ENCODE data around the gene NDN. TPM values are rescaled to one million over a fixed set of nuclear protein-coding genes. Genes with fewer than 3 reads are reported as not detected.

The NDN gene
- total RNA-seq, 1 donor from 2014 or later: 61.6 TPM

Other genes starting within 250 kb of the NDN start
- not detected in 2 replicates for gene GOLGA6L2, start 240.1 kb downstream of the NDN start, total RNA-seq
- not detected in 2 replicates for gene MKRN3, start 121.6 kb downstream of the NDN start, total RNA-seq
- gene MAGEL2, start 39.4 kb downstream of the NDN start, total RNA-seq: 8.1 and 8.6 TPM in 2 replicates

Measured in astrocyte (in vitro differentiated cells and primary cell).